ENCODE measurements around the gene RRAS. TPM values are rescaled to one million over a fixed set of nuclear protein-coding genes. Genes with fewer than 3 reads are reported as not detected.

Gene RRAS
- total and polyA plus RNA-seq, 2 of the 4 experiments (the other 2 are of a cell fraction): 50.2 to 241 TPM

DNA sequence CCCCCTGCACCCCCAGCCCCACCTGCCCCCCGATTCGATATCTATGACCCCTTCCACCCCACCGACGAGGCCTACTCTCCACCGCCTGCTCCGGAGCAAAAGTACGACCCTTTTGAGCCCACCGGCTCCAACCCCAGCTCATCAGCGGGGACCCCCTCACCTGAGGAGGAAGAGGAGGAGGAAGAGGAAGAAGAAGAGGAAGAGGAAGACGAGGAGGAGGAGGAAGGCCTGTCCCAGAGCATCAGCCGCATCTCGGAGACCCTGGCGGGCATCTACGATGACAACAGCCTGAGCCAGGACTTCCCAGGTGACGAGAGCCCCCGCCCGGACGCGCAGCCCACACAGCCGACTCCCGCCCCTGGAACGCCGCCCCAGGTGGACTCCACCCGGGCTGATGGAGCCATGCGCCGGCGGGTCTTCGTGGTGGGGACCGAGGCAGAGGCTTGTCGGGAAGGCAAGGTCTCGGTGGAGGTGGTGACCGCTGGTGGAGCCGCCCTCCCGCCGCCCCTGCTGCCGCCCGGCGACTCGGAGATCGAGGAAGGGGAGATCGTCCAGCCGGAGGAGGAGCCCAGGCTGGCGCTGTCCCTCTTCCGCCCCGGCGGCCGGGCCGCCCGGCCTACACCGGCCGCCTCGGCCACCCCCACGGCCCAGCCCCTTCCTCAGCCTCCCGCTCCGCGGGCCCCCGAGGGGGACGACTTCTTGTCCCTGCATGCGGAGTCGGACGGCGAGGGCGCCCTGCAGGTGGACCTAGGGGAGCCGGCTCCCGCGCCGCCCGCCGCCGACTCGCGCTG, 11.3 kb upstream of the RRAS start:
- peaks cover 35% of the 10 kb centered on the region for H4K20me1 ChIP-seq (ENCODE audit: insufficient read depth, low read length)
- dilution Hi-C loops (cut with HindIII; ENCODE audit: low sequenced_read_pairs, unreplicated experiment) (no loop called here), in situ Hi-C loops (cut with MboI; ENCODE audit: low sequenced_read_pairs) (no loop called here), intact Hi-C loops (cut with micrococcal nuclease) (no loop called here)
- H2BK120ac ChIP-seq (ENCODE audit: low read depth, low read length): no peak overlapping the region
- no peak overlapping the region for H4K91ac ChIP-seq (ENCODE audit: insufficient read depth, low read depth, low read length)
- H2BK15ac ChIP-seq (ENCODE audit: low read depth, low read length): no peak overlapping the region
- no peak overlapping the region for H3K23ac ChIP-seq (ENCODE audit: low read depth, low read length)
- H3K4ac ChIP-seq (ENCODE audit: low read depth, low read length): no peak overlapping the region
- WGBS, 2 experiments (ENCODE audit: extremely low coverage in 2 of 2, insufficient read length in 1 of 2): 97% methylated on average over 33 of the region's 72 CpGs; no CpG with 5 or more reads in 1 of the 2 experiments
- H2AK5ac ChIP-seq (ENCODE audit: low read depth, low read length): no peak overlapping the region
- H3K4me3 ChIP-seq (ENCODE audit: insufficient read depth, low read depth, low read length): no peak overlapping the region
- CTCF ChIA-PET: no interaction called here
- H3K9me3 ChIP-seq (ENCODE audit: control insufficient read depth, insufficient read depth, low read length): no peaks in the 10 kb centered on the region
- no peak overlapping the region for H4K5ac ChIP-seq (ENCODE audit: low read depth, low read length)
- no peak overlapping the region for H4K8ac ChIP-seq (ENCODE audit: low read depth in 2 of 2, low read length in 2 of 2)
- POLR2A ChIA-PET (ENCODE audit: unreplicated experiment): no interaction called here
- peaks cover 78% of the 10 kb centered on the region for H3K36me3 ChIP-seq (ENCODE audit: control insufficient read depth, insufficient read depth, low read length)
- H3K9me1 ChIP-seq (ENCODE audit: insufficient read depth, low read length): no peaks in the 10 kb centered on the region
- no peak for DNase-seq
- H2BK5ac ChIP-seq (ENCODE audit: low read depth, low read length, poor library complexity, severe bottlenecking): no peak overlapping the region
- no peak for TF ChIP-seq MAZ (IDR thresholded peaks at IDR 0.05; ENCODE audit: borderline replicate concordance, low read depth, low read length)
- no peak for TF ChIP-seq MXI1 (IDR thresholded peaks at IDR 0.05; ENCODE audit: borderline replicate concordance, low read depth, low read length)
- TF ChIP-seq CHD1 (IDR thresholded peaks at IDR 0.05; ENCODE audit: low read depth, low read length): no peak
- no peak for TF ChIP-seq POLR2A (IDR thresholded peaks at IDR 0.05; ENCODE audit: low read depth, low read length)
- TF ChIP-seq CEBPB (IDR thresholded peaks at IDR 0.05; ENCODE audit: low read depth, low read length): no peak
- no peak for TF ChIP-seq SMC3 (IDR thresholded peaks at IDR 0.05; ENCODE audit: low read depth, low read length)
- TF ChIP-seq, protein P1, sequence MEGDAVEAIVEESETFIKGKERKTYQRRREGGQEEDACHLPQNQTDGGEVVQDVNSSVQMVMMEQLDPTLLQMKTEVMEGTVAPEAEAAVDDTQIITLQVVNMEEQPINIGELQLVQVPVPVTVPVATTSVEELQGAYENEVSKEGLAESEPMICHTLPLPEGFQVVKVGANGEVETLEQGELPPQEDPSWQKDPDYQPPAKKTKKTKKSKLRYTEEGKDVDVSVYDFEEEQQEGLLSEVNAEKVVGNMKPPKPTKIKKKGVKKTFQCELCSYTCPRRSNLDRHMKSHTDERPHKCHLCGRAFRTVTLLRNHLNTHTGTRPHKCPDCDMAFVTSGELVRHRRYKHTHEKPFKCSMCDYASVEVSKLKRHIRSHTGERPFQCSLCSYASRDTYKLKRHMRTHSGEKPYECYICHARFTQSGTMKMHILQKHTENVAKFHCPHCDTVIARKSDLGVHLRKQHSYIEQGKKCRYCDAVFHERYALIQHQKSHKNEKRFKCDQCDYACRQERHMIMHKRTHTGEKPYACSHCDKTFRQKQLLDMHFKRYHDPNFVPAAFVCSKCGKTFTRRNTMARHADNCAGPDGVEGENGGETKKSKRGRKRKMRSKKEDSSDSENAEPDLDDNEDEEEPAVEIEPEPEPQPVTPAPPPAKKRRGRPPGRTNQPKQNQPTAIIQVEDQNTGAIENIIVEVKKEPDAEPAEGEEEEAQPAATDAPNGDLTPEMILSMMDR (conservative IDR thresholded peaks at IDR 0.05; ENCODE audit: low read depth, low read length): no peak
- TF ChIP-seq RFX5 (IDR thresholded peaks at IDR 0.05; ENCODE audit: low read depth, low read length): no peak
- TF ChIP-seq, protein P2, sequence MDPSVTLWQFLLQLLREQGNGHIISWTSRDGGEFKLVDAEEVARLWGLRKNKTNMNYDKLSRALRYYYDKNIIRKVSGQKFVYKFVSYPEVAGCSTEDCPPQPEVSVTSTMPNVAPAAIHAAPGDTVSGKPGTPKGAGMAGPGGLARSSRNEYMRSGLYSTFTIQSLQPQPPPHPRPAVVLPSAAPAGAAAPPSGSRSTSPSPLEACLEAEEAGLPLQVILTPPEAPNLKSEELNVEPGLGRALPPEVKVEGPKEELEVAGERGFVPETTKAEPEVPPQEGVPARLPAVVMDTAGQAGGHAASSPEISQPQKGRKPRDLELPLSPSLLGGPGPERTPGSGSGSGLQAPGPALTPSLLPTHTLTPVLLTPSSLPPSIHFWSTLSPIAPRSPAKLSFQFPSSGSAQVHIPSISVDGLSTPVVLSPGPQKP (IDR thresholded peaks at IDR 0.05; ENCODE audit: borderline replicate concordance, low read depth, low read length): no peak
- TF ChIP-seq MAFK (IDR thresholded peaks at IDR 0.05; ENCODE audit: low read depth, low read length): no peak
- TF ChIP-seq, protein P3, sequence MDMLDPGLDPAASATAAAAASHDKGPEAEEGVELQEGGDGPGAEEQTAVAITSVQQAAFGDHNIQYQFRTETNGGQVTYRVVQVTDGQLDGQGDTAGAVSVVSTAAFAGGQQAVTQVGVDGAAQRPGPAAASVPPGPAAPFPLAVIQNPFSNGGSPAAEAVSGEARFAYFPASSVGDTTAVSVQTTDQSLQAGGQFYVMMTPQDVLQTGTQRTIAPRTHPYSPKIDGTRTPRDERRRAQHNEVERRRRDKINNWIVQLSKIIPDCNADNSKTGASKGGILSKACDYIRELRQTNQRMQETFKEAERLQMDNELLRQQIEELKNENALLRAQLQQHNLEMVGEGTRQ (IDR thresholded peaks at IDR 0.05; ENCODE audit: low read depth, low read length): no peak
- no peak for TF ChIP-seq FOS (IDR thresholded peaks at IDR 0.05; ENCODE audit: low read depth, low read length)
- TF ChIP-seq BHLHE40 (IDR thresholded peaks at IDR 0.05; ENCODE audit: low read depth, low read length): no peak
- no peak for TF ChIP-seq RAD21 (IDR thresholded peaks at IDR 0.05; ENCODE audit: low read length)
- TF ChIP-seq RCOR1 (IDR thresholded peaks at IDR 0.05; ENCODE audit: insufficient replicate concordance, low read length): no peak
- TF ChIP-seq NFE2L2 (IDR thresholded peaks at IDR 0.05; ENCODE audit: low read depth, low read length): no peak
- no peak overlapping the region for H2BK20ac ChIP-seq (ENCODE audit: low read depth, low read length)
- H3K4me1 ChIP-seq (ENCODE audit: control insufficient read depth, insufficient read depth, low read length): no peaks in the 10 kb centered on the region
- H3K9ac ChIP-seq (ENCODE audit: low read depth, low read length): no peak overlapping the region
- no peak overlapping the region for H2AFZ ChIP-seq (replicated peaks; ENCODE audit: low read length, poor library complexity)
- BruUV-seq (replicated peaks): no TSS peak
- no peak overlapping the region for H3K18ac ChIP-seq (ENCODE audit: low read depth, low read length)
- no peaks in the 10 kb centered on the region for H3K27me3 ChIP-seq (ENCODE audit: control insufficient read depth, insufficient read depth, low read length)
- H3K4me2 ChIP-seq (ENCODE audit: low read depth, low read length): no peak overlapping the region
- ATAC-seq (ENCODE audit: low read depth): no peak
- peaks cover 32 to 64% of the 10 kb centered on the region in 2 experiments for H3K79me1 ChIP-seq (ENCODE audit: low read depth in 1 of 2, low read length in 2 of 2)
- no peak overlapping the region for H2AK9ac ChIP-seq (replicated peaks; ENCODE audit: low read depth, low read length, poor library complexity)
- H3K14ac ChIP-seq (replicated peaks; ENCODE audit: low read depth, low read length): no peak overlapping the region
- no peak overlapping the region for H3K56ac ChIP-seq (ENCODE audit: extremely low read depth, insufficient read depth, low read length)
- no peak overlapping the region for H3K27ac ChIP-seq (ENCODE audit: insufficient read depth, low read length)

Measured in IMR-90 (cell line).